ENCODE measurements around the gene GLOD5. TPM values are rescaled to one million over a fixed set of nuclear protein-coding genes. Genes with fewer than 3 reads are reported as not detected.

GLOD5 gene
- polyA plus RNA-seq, 6 donors from 2014 or later = not detected

DNA sequence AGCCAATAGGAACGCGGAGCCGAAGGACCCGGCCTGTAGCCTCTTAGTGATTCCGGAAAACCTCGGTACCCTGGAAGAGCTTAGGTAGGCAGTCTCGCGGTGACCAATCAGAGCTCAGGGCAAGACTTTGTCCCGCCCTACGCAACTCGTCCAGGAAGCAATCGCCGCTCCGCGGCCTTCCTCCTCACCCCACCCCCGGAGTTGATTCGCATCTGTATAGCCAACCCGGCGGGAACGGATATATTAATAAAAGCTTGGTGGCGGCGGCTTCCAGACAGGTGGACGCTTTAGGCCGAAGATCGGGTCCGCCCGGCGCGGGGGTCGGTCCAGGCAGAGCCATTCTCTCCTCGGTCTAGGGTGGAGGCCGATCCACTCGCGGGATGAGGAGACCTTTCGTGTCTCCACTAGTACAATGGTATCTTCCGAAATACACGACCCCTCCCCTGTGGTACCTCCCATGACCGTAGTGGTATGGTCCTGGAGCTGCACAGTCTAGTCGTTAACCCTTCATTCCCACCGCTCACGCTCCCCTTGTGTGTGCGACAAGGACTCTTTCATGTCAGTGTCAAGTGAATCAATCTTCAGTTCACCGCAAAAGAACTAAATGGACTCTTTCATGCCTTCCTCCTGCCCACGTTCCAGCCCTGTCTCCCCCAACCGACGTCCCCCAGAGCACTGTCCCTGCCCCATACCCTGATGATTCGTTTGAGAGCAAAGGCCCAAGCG lies 24.2 kb upstream of the GLOD5 start:
- Mint-ChIP-seq H3K27me3 (no peaks in the 10 kb centered on the region), H3K9me3 (peaks cover 0 to 3% (median 0%) of the 10 kb centered on the region in 7 donors), H3K4me3 (peak overlapping the region; percentile 85 to 95 (median 92)), H3K4me1 (peaks cover 7 to 18% (median 7%) of the 10 kb centered on the region in 3 donors), H3K36me3 (no peaks in the 10 kb centered on the region), H3K27ac (peak overlapping the region; percentile 85 to 97 (median 95))
- DNase-seq (peak; percentile 85), ATAC-seq (ENCODE audit: low read depth in 2 of 2) (peak; percentile 96)

DNA sequence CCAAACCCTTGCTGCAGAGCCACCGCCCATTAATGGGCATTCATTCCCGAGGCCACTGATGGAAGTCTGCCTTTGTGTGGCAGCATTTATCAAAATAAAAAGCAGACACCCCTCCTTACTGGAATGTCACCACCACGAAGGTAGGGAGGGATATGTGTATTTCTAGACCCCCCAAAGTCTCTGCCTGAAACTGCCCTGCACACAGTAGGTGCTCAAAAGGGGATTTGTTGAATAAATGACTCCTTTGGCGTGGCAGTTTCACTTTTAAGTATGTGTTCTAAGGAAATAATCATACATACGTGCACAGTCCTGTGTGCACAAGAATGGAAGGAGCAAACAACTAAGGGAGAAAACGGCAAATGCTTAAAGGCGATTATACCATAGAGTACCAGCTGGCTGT lies 23.6 kb upstream of the GLOD5 start:
- Mint-ChIP-seq H3K9me3 (peaks cover 0 to 3% (median 0%) of the 10 kb centered on the region in 7 donors), H3K27me3 (no peaks in the 10 kb centered on the region), H3K4me1 (peaks cover 7 to 18% (median 7%) of the 10 kb centered on the region in 3 donors), H3K27ac (peak overlapping the region in 5 of 6 donors; percentile 94 to 97 (median 95)), H3K36me3 (no peaks in the 10 kb centered on the region), H3K4me3 (peak overlapping the region; percentile 85 to 95 (median 92))
- DNase-seq (no peak), ATAC-seq (ENCODE audit: low read depth in 2 of 2) (no peak)

DNA sequence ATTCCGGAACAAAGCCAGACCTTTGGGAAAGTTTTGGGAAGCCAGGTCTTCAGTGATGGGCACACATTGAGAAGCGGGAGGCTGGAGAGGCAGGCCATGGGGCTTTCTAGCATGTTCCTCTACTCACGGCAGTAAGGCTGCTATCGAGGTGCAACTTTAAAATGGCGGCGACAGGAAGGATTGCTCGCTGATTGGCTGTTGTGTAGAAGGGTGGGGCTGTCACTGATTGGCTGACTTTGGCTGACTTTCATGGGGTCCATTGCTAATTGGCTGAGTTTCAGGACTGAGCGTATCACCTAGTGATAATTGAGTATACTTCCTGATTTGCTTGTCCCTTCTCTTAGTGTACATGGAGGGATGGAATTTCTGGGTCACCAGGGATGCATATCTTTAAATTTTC lies 19.7 kb upstream of the GLOD5 start:
- ATAC-seq (ENCODE audit: low read depth in 2 of 2) (no peak), DNase-seq (no peak)
- Mint-ChIP-seq H3K9me3 (peaks cover 0 to 5% (median 0%) of the 10 kb centered on the region in 7 donors), H3K4me1 (peaks cover 7 to 10% (median 7%) of the 10 kb centered on the region in 3 donors), H3K27me3 (peaks cover 0 to 9% (median 4%) of the 10 kb centered on the region in 3 donors), H3K4me3 (peak overlapping the region in 1 of 8 donors; percentile 25), H3K27ac (no peak overlapping the region), H3K36me3 (no peaks in the 10 kb centered on the region)

DNA sequence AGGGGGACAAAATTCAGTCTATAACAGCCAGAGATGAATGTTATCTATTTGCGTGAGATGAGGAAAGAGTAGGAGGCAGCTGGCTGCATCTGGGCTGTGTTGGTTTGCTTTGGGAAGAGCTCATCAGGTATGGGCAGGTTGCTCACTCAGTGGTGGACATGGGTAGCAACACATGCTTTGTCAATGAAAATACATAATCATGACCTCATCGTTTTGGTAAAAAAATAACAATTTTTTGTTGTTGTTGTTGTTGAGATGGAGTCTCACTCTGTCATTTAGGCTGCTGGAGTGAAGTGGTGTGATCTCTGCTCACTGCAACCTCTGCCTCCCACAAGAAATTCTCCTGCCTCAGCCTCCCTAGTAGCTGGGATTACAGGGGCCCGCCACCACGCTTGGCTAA lies 16.3 kb upstream of the GLOD5 start:
- H3K9me3 Mint-ChIP-seq = peaks cover 0 to 2% (median 0%) of the 10 kb centered on the region in 7 donors
- H3K27me3 Mint-ChIP-seq = peaks cover 0 to 9% (median 4%) of the 10 kb centered on the region in 3 donors

DNA sequence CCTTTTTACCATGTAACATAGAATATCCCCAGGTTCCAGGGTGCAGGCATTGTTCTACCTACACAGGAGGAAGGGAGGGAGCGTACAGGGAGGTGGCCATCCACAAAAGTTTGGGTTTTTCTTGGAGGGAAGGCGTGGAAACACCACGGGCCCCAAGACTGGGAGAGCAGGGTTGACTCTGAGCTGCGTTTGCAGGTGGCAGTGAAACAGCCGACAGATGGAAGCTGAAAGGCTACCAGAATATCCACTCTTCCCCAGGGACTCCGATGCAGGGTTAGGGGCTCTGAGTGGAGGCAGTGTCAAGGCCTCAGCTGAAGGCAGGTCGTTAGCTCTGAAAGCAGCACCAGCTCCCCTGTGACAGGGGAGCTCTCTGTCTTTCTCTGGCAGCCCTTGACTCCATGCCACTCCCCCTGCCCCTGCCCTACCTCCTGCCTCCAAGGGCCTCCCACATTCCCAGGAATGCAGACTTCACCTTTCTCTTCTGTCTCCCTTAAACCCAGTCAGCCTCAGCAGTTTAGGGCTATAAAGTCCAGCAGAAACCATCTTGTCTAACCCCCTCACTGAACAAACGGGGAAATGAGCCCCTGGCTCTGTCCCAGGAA lies 14.0 kb upstream of the GLOD5 start:
- H3K36me3 Mint-ChIP-seq = no peaks in the 10 kb centered on the region
- H3K9me3 Mint-ChIP-seq = peaks cover 0 to 2% (median 0%) of the 10 kb centered on the region in 7 donors
- H3K4me3 Mint-ChIP-seq = peak overlapping the region in 1 of 8 donors; percentile 41
- DNase-seq = no peak
- no peaks in the 10 kb centered on the region for H3K4me1 Mint-ChIP-seq
- no peak for ATAC-seq (ENCODE audit: low read depth in 2 of 2)
- H3K27ac Mint-ChIP-seq = peak overlapping the region in 1 of 6 donors; percentile 57
- peaks cover 0 to 9% (median 4%) of the 10 kb centered on the region in 3 donors for H3K27me3 Mint-ChIP-seq

More for the DNA sequence above, 16.3 kb upstream of the GLOD5 start:
- ATAC-seq (ENCODE audit: low read depth in 2 of 2) = no peak
- Mint-ChIP-seq H3K4me3 (no peak overlapping the region), H3K36me3 (no peaks in the 10 kb centered on the region), H3K27ac (no peak overlapping the region), H3K4me1 (no peaks in the 10 kb centered on the region)
- DNase-seq = no peak

DNA sequence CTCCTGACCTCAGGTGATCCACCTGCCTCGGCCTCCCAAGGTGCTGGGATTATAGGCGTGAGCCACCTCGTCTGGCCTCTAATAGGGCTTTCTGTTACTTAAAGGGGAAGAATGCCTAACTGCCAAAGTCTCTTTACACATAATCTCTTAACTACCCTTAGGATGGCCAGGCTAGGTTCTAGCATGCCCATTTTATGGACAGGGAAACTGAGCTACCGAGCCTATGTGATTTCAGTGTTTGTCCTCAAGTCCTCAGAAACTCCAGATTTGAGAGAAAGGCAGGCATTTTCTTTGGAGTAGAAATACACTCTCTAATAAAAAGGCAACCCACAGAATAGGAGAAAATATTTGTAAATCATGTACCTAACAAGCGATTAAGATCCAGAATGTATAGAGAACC lies 12.4 kb upstream of the GLOD5 start:
- DNase-seq (no peak), ATAC-seq (ENCODE audit: low read depth in 2 of 2) (no peak)
- H3K27me3 Mint-ChIP-seq = peaks cover 0 to 9% (median 4%) of the 10 kb centered on the region in 3 donors
- no peak overlapping the region for H3K4me3 Mint-ChIP-seq
- peaks cover 0 to 2% (median 0%) of the 10 kb centered on the region in 7 donors for H3K9me3 Mint-ChIP-seq
- H3K4me1 Mint-ChIP-seq = no peaks in the 10 kb centered on the region
- H3K36me3 Mint-ChIP-seq = no peaks in the 10 kb centered on the region
- no peak overlapping the region for H3K27ac Mint-ChIP-seq

DNA sequence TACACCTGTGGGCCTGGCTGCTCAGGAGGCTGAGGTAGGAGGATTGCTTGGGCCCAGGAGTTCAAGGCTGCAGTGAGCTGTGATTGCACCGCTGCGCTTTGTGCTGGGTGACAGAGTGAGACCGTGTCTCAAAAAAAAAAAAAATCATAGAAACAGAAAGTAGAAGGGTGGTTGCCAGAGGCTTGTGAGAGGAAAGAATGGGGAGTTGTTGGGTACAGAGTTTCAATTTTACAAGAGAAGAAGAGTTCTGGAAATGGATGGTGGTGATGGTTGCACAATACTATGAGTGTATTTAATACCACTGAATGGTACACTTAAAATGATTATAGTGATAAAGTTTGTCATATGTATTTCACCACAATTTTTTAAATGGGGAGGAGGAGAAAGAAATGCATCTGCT lies 10.2 kb upstream of the GLOD5 start:
- DNase-seq (no peak), ATAC-seq (ENCODE audit: low read depth in 2 of 2) (no peak)
- no peak overlapping the region for H3K27ac Mint-ChIP-seq
- H3K4me1 Mint-ChIP-seq = no peaks in the 10 kb centered on the region
- H3K9me3 Mint-ChIP-seq = peaks cover 0 to 2% (median 0%) of the 10 kb centered on the region in 7 donors
- no peaks in the 10 kb centered on the region for H3K36me3 Mint-ChIP-seq
- peaks cover 0 to 10% (median 9%) of the 10 kb centered on the region in 3 donors for H3K27me3 Mint-ChIP-seq
- no peak overlapping the region for H3K4me3 Mint-ChIP-seq

DNA sequence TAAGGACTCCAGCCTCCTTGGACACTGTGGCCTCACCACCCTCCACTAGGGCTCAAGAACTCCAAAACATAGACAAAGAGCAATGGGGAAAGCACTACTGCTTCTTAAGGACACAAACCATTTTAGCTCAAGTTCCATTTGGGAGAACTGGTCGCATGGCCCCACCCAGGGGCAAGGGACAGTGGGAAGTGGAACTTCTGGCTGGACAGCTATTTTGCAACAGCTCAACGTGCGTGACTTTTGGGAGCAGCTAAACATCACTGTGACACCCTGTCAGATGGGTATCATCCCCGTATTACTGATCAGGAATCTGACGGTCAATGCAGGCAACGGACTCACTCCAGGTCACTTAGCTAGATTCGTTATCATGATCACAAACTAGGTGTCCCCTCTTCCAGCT lies 9.0 kb upstream of the GLOD5 start:
- Mint-ChIP-seq H3K9me3 (peaks cover 0 to 4% (median 0%) of the 10 kb centered on the region in 7 donors), H3K27me3 (peaks cover 0 to 10% (median 9%) of the 10 kb centered on the region in 3 donors), H3K4me3 (no peak overlapping the region), H3K36me3 (no peaks in the 10 kb centered on the region), H3K27ac (peak overlapping the region in 1 of 6 donors; percentile 49), H3K4me1 (no peaks in the 10 kb centered on the region)
- DNase-seq (no peak), ATAC-seq (ENCODE audit: low read depth in 2 of 2) (no peak)

DNA sequence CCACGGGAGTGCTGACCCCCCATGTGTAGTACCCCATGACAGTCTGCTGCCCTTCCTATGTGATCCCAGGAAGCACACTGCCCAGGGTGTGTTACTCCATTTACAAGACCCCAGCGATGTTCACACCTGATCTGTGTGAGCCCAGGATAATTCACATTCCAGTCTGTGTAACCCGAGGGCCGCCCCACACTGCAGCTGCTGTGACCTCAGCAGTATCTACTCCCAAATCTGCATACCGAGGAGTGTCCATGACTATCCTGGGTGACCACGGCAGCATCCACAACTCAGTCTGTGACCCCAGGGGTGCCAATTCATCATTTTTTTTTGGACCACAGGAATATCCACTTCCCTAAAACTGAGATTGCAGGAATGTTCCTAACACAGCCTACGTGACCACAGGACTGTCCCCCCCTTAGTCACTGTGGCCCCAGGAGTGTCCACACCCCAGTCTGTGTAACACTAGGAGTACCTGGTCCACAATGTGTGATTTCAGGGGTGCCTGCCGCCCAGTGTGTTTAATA lies 7.8 kb upstream of the GLOD5 start:
- DNase-seq = no peak
- Mint-ChIP-seq H3K36me3 (no peaks in the 10 kb centered on the region), H3K4me1 (no peaks in the 10 kb centered on the region), H3K27ac (peak overlapping the region in 1 of 6 donors; percentile 51), H3K27me3 (peaks cover 0 to 10% (median 9%) of the 10 kb centered on the region in 3 donors), H3K4me3 (no peak overlapping the region), H3K9me3 (peaks cover 0 to 2% (median 0%) of the 10 kb centered on the region in 7 donors)
- no peak for ATAC-seq (ENCODE audit: low read depth in 2 of 2)

DNA sequence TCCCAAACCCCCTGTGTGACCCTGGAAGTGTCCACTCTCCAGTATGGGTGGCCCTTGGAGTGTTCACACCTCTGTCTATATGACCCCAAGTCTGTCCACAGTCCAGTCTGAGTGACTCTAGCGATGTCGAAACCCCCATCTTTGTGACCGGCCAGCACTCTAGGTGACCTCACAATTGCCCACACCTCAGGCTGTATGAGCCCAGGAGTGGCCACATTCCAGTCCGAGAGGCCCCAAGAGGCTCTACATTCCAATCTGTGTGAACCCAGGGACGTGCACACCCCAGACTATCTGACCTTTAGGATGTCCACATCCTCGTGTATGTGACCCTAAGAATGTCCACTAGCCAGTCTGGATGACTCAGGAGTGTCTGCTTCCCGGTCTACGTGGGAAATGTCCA lies 7.3 kb upstream of the GLOD5 start:
- peaks cover 0 to 12% (median 9%) of the 10 kb centered on the region in 3 donors for H3K27me3 Mint-ChIP-seq
- H3K36me3 Mint-ChIP-seq = no peaks in the 10 kb centered on the region
- no peak for ATAC-seq (ENCODE audit: low read depth in 2 of 2)
- H3K9me3 Mint-ChIP-seq = peaks cover 0 to 2% (median 0%) of the 10 kb centered on the region in 7 donors
- no peaks in the 10 kb centered on the region for H3K4me1 Mint-ChIP-seq
- no peak for DNase-seq
- peak overlapping the region in 1 of 6 donors; percentile 51 for H3K27ac Mint-ChIP-seq
- no peak overlapping the region for H3K4me3 Mint-ChIP-seq

DNA sequence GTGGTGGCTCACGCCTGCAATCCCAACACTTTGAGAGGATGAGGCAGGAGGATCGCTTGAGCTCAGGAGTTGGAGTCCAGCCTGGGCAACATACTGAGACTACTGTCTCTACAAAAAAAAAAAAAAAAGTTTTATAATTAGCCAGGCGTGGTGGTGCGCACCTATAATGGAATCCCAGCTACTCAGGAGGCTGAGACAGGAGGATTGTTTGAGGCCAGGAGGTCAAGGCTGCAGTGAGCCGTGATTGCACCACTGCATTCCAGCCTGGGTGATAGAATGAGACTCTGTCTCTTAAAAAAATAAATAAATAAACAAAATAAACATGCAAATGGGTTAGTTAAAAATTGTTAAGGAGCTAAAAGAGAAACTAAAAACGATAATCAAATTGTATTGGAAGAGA lies 7.7 kb downstream of the GLOD5 start:
- no peak for ATAC-seq (ENCODE audit: low read depth in 2 of 2)
- Mint-ChIP-seq H3K4me3 (no peak overlapping the region), H3K4me1 (no peaks in the 10 kb centered on the region), H3K27ac (no peak overlapping the region), H3K36me3 (no peaks in the 10 kb centered on the region), H3K9me3 (peaks cover 0 to 3% (median 0%) of the 10 kb centered on the region in 7 donors), H3K27me3 (peaks cover 0 to 16% (median 0%) of the 10 kb centered on the region in 3 donors)
- no peak for DNase-seq

DNA sequence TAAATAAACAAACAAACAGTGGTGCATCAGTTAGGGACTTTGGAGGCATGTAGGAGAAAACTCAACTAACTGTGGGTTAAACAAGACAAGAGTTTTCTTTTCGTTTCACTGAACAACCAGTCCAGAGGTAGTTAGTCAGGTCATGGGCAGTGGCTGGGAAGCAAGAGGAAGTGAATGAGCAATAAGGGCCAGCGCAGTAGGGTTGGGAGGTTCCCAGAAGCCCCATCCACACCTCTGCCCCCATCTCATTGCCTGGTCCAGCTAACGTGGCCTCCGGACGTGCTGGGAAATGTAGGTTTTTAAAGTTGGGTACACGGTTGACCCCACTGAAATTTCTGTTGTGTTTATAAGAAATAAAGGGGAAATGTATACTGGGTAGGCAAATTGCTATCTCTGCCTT lies 8.7 kb downstream of the GLOD5 start:
- ATAC-seq (ENCODE audit: low read depth in 2 of 2) (no peak), DNase-seq (no peak)
- peaks cover 0 to 3% (median 0%) of the 10 kb centered on the region in 7 donors for H3K9me3 Mint-ChIP-seq
- H3K36me3 Mint-ChIP-seq = no peaks in the 10 kb centered on the region
- H3K4me3 Mint-ChIP-seq = no peak overlapping the region
- no peak overlapping the region for H3K27ac Mint-ChIP-seq
- H3K4me1 Mint-ChIP-seq = no peaks in the 10 kb centered on the region
- H3K27me3 Mint-ChIP-seq = peaks cover 4 to 24% (median 6%) of the 10 kb centered on the region in 3 donors

DNA sequence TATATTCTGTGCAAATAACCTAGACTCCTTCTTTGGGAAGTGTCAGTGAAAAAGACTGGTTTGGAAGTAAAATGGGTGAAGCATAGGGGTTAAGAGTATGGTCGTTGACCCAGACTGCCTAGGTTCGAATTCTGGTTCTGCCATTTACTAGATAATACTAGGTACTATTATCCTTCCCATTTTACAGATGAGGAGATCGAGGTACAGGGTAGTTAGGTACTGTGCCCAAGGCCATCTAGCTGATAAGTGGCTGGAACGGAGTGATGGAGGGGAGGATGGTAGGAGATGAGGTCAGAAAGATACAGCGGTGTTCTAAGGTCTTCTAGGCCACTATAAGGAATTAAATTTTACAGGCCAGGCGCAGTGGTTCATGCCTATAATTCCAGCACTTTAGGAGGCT lies 11.1 kb downstream of the GLOD5 start:
- ATAC-seq (ENCODE audit: low read depth in 2 of 2) = no peak
- Mint-ChIP-seq H3K27ac (no peak overlapping the region), H3K4me3 (no peak overlapping the region), H3K4me1 (no peaks in the 10 kb centered on the region), H3K36me3 (no peaks in the 10 kb centered on the region), H3K9me3 (peaks cover 0 to 8% (median 0%) of the 10 kb centered on the region in 7 donors), H3K27me3 (peaks cover 4 to 42% (median 22%) of the 10 kb centered on the region in 3 donors)
- DNase-seq = no peak

Measured in naive B cell (primary cell).